ENCODE data around the gene CFAP61.

- TF ChIP-seq, protein P1, sequence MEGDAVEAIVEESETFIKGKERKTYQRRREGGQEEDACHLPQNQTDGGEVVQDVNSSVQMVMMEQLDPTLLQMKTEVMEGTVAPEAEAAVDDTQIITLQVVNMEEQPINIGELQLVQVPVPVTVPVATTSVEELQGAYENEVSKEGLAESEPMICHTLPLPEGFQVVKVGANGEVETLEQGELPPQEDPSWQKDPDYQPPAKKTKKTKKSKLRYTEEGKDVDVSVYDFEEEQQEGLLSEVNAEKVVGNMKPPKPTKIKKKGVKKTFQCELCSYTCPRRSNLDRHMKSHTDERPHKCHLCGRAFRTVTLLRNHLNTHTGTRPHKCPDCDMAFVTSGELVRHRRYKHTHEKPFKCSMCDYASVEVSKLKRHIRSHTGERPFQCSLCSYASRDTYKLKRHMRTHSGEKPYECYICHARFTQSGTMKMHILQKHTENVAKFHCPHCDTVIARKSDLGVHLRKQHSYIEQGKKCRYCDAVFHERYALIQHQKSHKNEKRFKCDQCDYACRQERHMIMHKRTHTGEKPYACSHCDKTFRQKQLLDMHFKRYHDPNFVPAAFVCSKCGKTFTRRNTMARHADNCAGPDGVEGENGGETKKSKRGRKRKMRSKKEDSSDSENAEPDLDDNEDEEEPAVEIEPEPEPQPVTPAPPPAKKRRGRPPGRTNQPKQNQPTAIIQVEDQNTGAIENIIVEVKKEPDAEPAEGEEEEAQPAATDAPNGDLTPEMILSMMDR (IDR thresholded peaks at IDR 0.05 in 8 of 11, conservative IDR thresholded peaks at IDR 0.05 in 3 of 11): no peak
- TF ChIP-seq POLR2A (IDR thresholded peaks at IDR 0.05) (no peak), POLR2AphosphoS5 (IDR thresholded peaks at IDR 0.05) (no peak)
Observed at GRCh38 chr20:20390393-20390792, 338.1 kb downstream of the CFAP61 start.
